Gastroesophageal sphincter (tissue), 4 donors: ENCODE results near the gene CARD16. TPM values are rescaled to one million over a fixed set of nuclear protein-coding genes. Genes with fewer than 3 reads are reported as not detected.

Experiments
- ATAC-seq: fragments of 150-250 bp; one replicate; pipeline ENCODE4 v1.9.1; 2016; ENCODE audit warnings: mild to moderate bottlenecking, moderate library complexity
- H3K27ac ChIP-seq, 4 donors: fragments of 200-600 bp; sonication (generic) in 3 of 4; 1 replicate in 3 of 4; 2 replicates in 1 of 4; pipeline ENCODE4 v1.5.1; 2016 to 2019
- H3K27me3 ChIP-seq: fragments of 200-600 bp; sonication (generic); one replicate; pipeline ENCODE4 v1.5.1; 2019
- H3K36me3 ChIP-seq, 2 donors: fragments of 200-600 bp; sonication (generic); one replicate each; pipeline ENCODE4 v1.5.1; 2019; ENCODE audit warnings: control low read depth in 1 of 2
- H3K4me1 ChIP-seq, 3 donors: fragments of 200-600 bp; sonication (generic); 1 replicate in 2 of 3; 2 replicates in 1 of 3; pipeline ENCODE4 v1.5.1; 2016 to 2019; ENCODE audit warnings: control low read depth in 2 of 3
- H3K4me3 ChIP-seq, 2 donors: fragments of 200-600 bp; sonication (generic); one replicate each; pipeline ENCODE4 v1.5.1; 2019; ENCODE audit warnings: mild to moderate bottlenecking in 1 of 2, moderate library complexity in 1 of 2
- H3K9me3 ChIP-seq, 3 donors: fragments of 200-600 bp; sonication (generic); one replicate each; pipeline ENCODE4 v1.5.1; 2017 to 2019; ENCODE audit warnings: control low read depth in 2 of 3
- EP300 ChIP-seq: sonication (generic); formaldehyde crosslinking; IDR thresholded peaks from one replicate; pipeline ENCODE4 v1.6.1; 2017; ENCODE audit warnings: antibody characterized with exemption, mild to moderate bottlenecking
- POLR2A ChIP-seq, 2 donors: fragments of 450-650 bp; IDR thresholded peaks; one replicate each; pipeline ENCODE4 v1.6.1; 2017; ENCODE audit warnings: antibody characterized with exemption in 2 of 2, mild to moderate bottlenecking in 2 of 2, moderate library complexity in 1 of 2
- POLR2AphosphoS5 ChIP-seq: sonication (generic); formaldehyde crosslinking; IDR thresholded peaks from one replicate; pipeline ENCODE4 v1.6.1; 2017; ENCODE audit warnings: antibody characterized with exemption
- WGBS, 2 donors: methylation state at CpG; one replicate each; pipeline ENCODE4 v1.1.5; 2018; ENCODE audit warnings: low coverage in 1 of 2; 5-methylcytosine and 5-hydroxymethylcytosine counted together
- total RNA-seq, 4 donors: library from RNA; depleted of rRNA; stranded (reverse); fragments of >200 nt; gene quantifications; one replicate each; pipeline ENCODE4 v1.1.0, GENCODE V29; 2016
- TF ChIP-seq, protein P1 (sequence below), 4 experiments: fragments of 200-600 bp in 2 of 4; fragments of 450-650 bp in 2 of 4; sonication (generic) in 1 of 4; IDR thresholded peaks; one replicate each; pipeline ENCODE4 v1.5.1; 2017 to 2019; ENCODE audit warnings: antibody characterized with exemption in 4 of 4, mild to moderate bottlenecking in 2 of 4, moderate library complexity in 2 of 4

CARD16 gene
- total RNA-seq, 4 donors from 2014 or later, result 3.0 to 4.3 (median 3.3) TPM

- Histone ChIP-seq H3K36me3 (peaks cover 0 to 22% of the 10 kb centered on the region in 2 donors), H3K27me3 (no peaks in the 10 kb centered on the region), H3K4me1 (no peaks in the 10 kb centered on the region), H3K27ac (no peak overlapping the region), H3K9me3 (no peaks in the 10 kb centered on the region), H3K4me3 (no peak overlapping the region)
- TF ChIP-seq POLR2A (IDR thresholded peaks at IDR 0.05) (no peak), POLR2AphosphoS5 (no peak), EP300 (no peak)
- TF ChIP-seq, protein P1, sequence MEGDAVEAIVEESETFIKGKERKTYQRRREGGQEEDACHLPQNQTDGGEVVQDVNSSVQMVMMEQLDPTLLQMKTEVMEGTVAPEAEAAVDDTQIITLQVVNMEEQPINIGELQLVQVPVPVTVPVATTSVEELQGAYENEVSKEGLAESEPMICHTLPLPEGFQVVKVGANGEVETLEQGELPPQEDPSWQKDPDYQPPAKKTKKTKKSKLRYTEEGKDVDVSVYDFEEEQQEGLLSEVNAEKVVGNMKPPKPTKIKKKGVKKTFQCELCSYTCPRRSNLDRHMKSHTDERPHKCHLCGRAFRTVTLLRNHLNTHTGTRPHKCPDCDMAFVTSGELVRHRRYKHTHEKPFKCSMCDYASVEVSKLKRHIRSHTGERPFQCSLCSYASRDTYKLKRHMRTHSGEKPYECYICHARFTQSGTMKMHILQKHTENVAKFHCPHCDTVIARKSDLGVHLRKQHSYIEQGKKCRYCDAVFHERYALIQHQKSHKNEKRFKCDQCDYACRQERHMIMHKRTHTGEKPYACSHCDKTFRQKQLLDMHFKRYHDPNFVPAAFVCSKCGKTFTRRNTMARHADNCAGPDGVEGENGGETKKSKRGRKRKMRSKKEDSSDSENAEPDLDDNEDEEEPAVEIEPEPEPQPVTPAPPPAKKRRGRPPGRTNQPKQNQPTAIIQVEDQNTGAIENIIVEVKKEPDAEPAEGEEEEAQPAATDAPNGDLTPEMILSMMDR (IDR thresholded peaks at IDR 0.05), result no peak
- no peak for ATAC-seq
- WGBS, 2 donors, result 75 to 84% methylated on average over 3 of the region's 3 CpGs
Observed at GRCh38 chr11:105027678-105028077, 17.5 kb downstream of the CARD16 start.

DNA sequence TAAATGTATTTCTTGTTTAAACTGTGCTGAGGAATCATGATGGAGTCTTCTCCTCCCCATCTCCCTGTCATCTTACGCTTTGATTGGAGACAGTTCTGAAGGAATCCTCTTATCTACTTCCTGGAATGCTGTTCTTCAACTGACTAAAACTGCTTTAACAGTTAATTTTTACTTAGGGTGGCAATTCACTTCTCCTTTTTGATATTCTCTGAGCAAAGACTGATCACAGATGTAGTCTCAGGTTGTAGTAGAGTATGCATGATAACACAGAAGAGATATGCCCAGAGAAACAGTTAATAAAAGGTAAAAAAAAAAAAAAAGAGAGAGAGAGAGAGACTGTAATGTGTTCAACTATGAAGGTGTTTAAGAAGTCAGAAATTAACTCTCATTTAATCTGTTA is 20.7 kb downstream of the CARD16 start:
- no peaks in the 10 kb centered on the region for H3K9me3 ChIP-seq
- peaks cover 0 to 11% of the 10 kb centered on the region in 2 donors for H3K36me3 ChIP-seq
- H3K4me1 ChIP-seq, result no peaks in the 10 kb centered on the region
- H3K27ac ChIP-seq, result no peak overlapping the region
- 58 to 88% methylated on average over 1 of the region's 1 CpG for WGBS, 2 donors
- no peak for TF ChIP-seq POLR2AphosphoS5
- TF ChIP-seq POLR2A (IDR thresholded peaks at IDR 0.05), result no peak
- no peak for TF ChIP-seq EP300
- TF ChIP-seq, protein P1 (IDR thresholded peaks at IDR 0.05), result no peak
- H3K4me3 ChIP-seq, result no peak overlapping the region
- H3K27me3 ChIP-seq, result no peaks in the 10 kb centered on the region
- ATAC-seq, result no peak

DNA sequence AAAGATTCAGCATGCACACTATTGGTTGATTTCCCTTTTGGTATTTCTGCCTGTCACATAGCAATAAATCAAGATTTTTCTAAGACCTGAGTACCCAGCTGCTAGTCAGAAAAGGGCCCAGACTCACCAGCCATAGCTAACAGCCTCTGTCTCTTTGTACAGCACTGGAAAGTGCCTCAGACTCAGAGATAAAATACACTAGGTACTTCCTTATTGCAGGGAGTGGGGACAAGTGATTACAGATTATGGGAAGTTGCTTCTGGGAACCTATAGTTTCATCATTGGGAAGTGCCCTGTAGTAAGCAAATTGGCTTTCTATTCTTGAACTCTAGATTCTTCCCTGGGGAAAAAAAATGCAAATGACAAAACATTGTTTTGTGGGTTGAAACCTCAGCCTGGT is 22.1 kb downstream of the CARD16 start, which contains the start of gene CASP5:
Gene CASP5, minus strand, starts transcription at position 166 of the 400 bp plus-strand sequence. Its CDS starts 32 bp downstream, at position 134.
- no peaks in the 10 kb centered on the region for H3K9me3 ChIP-seq
- no peaks in the 10 kb centered on the region for H3K4me1 ChIP-seq
- H3K36me3 ChIP-seq, result peaks cover 0 to 4% of the 10 kb centered on the region in 2 donors
- no peaks in the 10 kb centered on the region for H3K27me3 ChIP-seq
- ATAC-seq, result no peak
- TF ChIP-seq, protein P1 (IDR thresholded peaks at IDR 0.05), result no peak
- TF ChIP-seq EP300 (no peak), POLR2A (IDR thresholded peaks at IDR 0.05) (no peak), POLR2AphosphoS5 (no peak)
- no peak within 1 kb of the TSS for H3K27ac ChIP-seq
- H3K4me3 ChIP-seq, result no peak within 1 kb of the TSS

DNA sequence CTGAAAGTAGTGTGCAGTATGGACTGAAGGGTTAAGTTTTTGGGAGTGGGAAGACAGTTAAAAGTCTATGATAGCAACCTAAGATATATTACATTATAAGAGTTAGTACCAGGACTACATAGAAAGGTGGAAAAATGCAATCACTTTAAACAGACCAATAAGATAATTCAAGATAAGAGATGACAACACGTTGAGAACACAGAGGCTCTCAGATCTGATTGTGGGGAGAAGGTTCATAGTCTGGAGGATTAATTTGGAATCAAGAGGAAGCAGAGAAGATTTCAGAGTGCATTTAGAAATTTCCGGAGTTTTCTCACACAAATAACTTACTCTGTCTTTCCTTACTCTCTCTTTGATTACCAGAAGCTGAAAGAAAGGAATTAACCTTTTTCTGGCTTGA is 22.6 kb downstream of the CARD16 start:
- TF ChIP-seq EP300 (no peak), POLR2AphosphoS5 (no peak), POLR2A (IDR thresholded peaks at IDR 0.05) (no peak)
- TF ChIP-seq, protein P1 (IDR thresholded peaks at IDR 0.05), result no peak
- no peaks in the 10 kb centered on the region for H3K9me3 ChIP-seq
- 29 to 67% methylated on average over 2 of the region's 2 CpGs for WGBS, 2 donors
- H3K4me1 ChIP-seq, result no peaks in the 10 kb centered on the region
- no peak overlapping the region for H3K4me3 ChIP-seq
- H3K27ac ChIP-seq, result no peak overlapping the region
- peaks cover 0 to 4% of the 10 kb centered on the region in 2 donors for H3K36me3 ChIP-seq
- ATAC-seq, result no peak
- no peaks in the 10 kb centered on the region for H3K27me3 ChIP-seq

DNA sequence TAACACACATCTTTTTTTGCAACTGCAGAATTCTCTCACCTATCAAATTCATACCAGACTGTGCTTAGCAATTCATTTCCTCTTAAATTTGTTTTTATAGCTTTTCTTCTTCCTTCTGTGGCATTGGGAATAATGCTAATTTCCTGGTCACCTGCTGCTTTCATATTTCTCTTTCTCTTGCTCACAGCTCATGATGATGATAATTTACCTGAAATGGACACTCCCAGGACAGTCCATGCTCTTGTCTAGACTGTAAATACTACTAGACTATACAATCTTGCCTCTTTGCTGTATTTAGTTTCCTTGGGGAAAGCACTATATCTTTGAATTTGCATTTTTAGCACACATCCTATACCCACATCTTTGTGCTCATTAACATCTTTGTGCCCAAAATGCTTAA is 37.7 kb downstream of the CARD16 start:
- Histone ChIP-seq H3K27me3 (no peaks in the 10 kb centered on the region), H3K36me3 (no peaks in the 10 kb centered on the region), H3K9me3 (no peaks in the 10 kb centered on the region), H3K4me1 (no peaks in the 10 kb centered on the region), H3K27ac (no peak overlapping the region), H3K4me3 (no peak overlapping the region)
- no peak for ATAC-seq
- TF ChIP-seq EP300 (no peak), POLR2AphosphoS5 (no peak), POLR2A (IDR thresholded peaks at IDR 0.05) (no peak)
- TF ChIP-seq, protein P1 (IDR thresholded peaks at IDR 0.05), result no peak
